ENCODE results near the gene NRP1.

NRP1 gene

DNA sequence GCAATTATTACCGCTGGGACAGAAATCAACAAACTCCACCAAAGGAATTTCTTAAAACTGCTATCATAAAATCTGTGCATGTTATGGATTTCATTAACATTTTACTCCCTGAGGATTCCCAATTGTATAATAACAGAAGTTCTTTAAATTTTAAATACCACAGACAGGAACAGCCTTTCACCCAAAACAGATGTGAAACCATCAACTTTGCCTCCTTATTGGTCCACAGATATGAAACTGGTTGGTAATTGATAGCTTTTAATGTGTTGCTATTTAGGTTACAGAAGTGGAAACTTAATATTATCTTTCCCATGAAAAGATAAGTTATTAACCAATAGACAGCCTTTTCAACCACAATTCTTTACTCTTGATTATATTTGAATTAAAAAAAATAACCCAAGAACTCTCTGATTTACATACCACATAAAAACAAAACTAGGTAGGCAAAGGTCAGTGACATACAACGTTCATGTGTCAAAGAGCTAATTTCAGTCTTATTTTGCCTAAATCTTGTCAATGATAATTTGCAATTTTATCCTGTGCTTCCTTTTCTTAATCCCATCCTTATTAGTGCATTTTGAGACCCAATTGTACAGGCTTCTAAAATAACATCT, 90.0 kb downstream of the NRP1 start:
- peak overlapping the region; percentile 68 for H3K4me2 ChIP-seq
- H3K9ac ChIP-seq: no peak overlapping the region
- TF ChIP-seq Cebpa-rat (IDR thresholded peaks at IDR 0.05): no peak
- H3K9me3 ChIP-seq: no peaks in the 10 kb centered on the region; the same call in 1 of the 2 replicates
- no peaks in the 10 kb centered on the region for H4K20me1 ChIP-seq
- H3K27me3 ChIP-seq: no peaks in the 10 kb centered on the region
- H3K36me3 ChIP-seq: no peaks in the 10 kb centered on the region
- no peak overlapping the region for H3K27ac ChIP-seq
- H3K4me3 ChIP-seq: no peak overlapping the region
- H3K4me1 ChIP-seq: peaks cover 84% of the 10 kb centered on the region

- Histone ChIP-seq H3K36me3 (no peaks in the 10 kb centered on the region), H4K20me1 (no peaks in the 10 kb centered on the region), H3K4me2 (peak overlapping the region; percentile 73), H3K27me3 (no peaks in the 10 kb centered on the region), H3K4me1 (peaks cover 77% of the 10 kb centered on the region), H3K4me3 (no peak overlapping the region), H3K27ac (no peak overlapping the region), H3K9ac (no peak overlapping the region), H3K9me3 (no peaks in the 10 kb centered on the region; the same call in 1 of the 2 replicates)
- no peak for TF ChIP-seq Cebpa-rat (IDR thresholded peaks at IDR 0.05)
These were observed 90.8 kb downstream of the NRP1 start for GRCh38 chr10:33243703-33244102.

GRCh38 chr10:33242931-33243330, 91.5 kb downstream of the NRP1 start:
- H3K4me1 ChIP-seq: peaks cover 69% of the 10 kb centered on the region
- no peaks in the 10 kb centered on the region for H4K20me1 ChIP-seq
- H3K4me2 ChIP-seq: peak overlapping the region; percentile 73
- H3K27ac ChIP-seq: no peak overlapping the region
- no peak for TF ChIP-seq Cebpa-rat (IDR thresholded peaks at IDR 0.05)
- H3K9me3 ChIP-seq: no peaks in the 10 kb centered on the region; the same call in 1 of the 2 replicates
- H3K27me3 ChIP-seq: no peaks in the 10 kb centered on the region
- no peak overlapping the region for H3K9ac ChIP-seq
- H3K4me3 ChIP-seq: no peak overlapping the region
- no peaks in the 10 kb centered on the region for H3K36me3 ChIP-seq

DNA sequence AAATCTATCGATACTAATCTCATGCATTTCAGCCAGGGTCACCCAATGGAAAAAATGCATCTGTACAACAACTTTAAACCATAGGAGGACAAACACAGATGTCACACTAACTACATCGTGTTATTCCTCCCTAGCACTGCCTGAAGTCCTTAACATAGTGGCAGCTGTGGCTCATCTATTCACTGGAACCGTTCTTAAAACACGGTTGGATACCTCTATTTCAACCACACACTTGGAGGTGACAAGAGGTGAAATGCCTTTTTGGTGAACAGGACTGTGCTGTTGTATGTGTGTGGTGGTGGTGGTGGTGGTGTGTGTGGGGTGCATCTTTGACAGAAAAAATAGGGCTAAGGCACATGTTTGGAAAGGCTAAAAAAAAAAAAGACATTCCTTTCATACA, 93.1 kb downstream of the NRP1 start:
- H3K27me3 ChIP-seq: no peaks in the 10 kb centered on the region
- H3K4me3 ChIP-seq: no peak overlapping the region
- no peaks in the 10 kb centered on the region for H3K36me3 ChIP-seq
- H3K9ac ChIP-seq: no peak overlapping the region
- no peaks in the 10 kb centered on the region for H4K20me1 ChIP-seq
- no peak for TF ChIP-seq Cebpa-rat (IDR thresholded peaks at IDR 0.05)
- no peak overlapping the region for H3K27ac ChIP-seq
- peak overlapping the region; percentile 72 for H3K4me2 ChIP-seq
- no peaks in the 10 kb centered on the region for H3K9me3 ChIP-seq
- H3K4me1 ChIP-seq: peaks cover 59% of the 10 kb centered on the region

GRCh38 chr10:33240931-33241330, 93.5 kb downstream of the NRP1 start:
- Histone ChIP-seq H3K36me3 (no peaks in the 10 kb centered on the region), H3K4me3 (no peak overlapping the region), H4K20me1 (no peaks in the 10 kb centered on the region), H3K4me1 (peaks cover 59% of the 10 kb centered on the region), H3K27ac (peak overlapping the region; percentile 42; the same call in 1 of the 2 replicates), H3K9me3 (no peaks in the 10 kb centered on the region), H3K9ac (peak overlapping the region; percentile 17; the same call in 1 of the 2 replicates), H3K4me2 (peak overlapping the region; percentile 72), H3K27me3 (no peaks in the 10 kb centered on the region)
- TF ChIP-seq Cebpa-rat (IDR thresholded peaks at IDR 0.05): no peak

- Histone ChIP-seq H4K20me1 (no peaks in the 10 kb centered on the region), H3K9ac (peak overlapping the region; percentile 17; the same call in 1 of the 2 replicates), H3K27ac (peak overlapping the region; percentile 42; the same call in 1 of the 2 replicates), H3K4me3 (no peak overlapping the region), H3K4me1 (peaks cover 55% of the 10 kb centered on the region), H3K9me3 (no peaks in the 10 kb centered on the region), H3K36me3 (no peaks in the 10 kb centered on the region), H3K27me3 (no peaks in the 10 kb centered on the region), H3K4me2 (peak overlapping the region; percentile 72)
- no peak for TF ChIP-seq Cebpa-rat (IDR thresholded peaks at IDR 0.05)
These were observed 94.2 kb downstream of the NRP1 start for GRCh38 chr10:33240258-33240657.

DNA sequence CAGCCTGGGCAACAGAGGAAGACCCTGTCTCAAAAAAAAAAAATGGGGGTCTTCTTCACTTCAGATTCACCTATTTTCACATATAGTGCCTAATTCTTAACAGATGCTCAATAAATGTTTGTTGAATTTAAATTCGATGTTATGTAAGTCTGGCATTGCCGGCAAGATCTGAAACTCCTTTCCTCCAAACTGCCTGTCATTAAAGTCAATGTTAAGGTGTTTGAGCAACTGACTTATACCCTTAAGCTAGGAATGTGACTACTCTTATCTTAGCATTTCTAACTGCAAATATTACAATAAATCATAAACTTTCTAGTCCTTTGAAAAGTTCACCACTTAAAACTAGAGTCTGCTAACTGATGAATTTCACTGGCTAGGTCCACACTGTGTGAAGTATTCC, 95.2 kb downstream of the NRP1 start:
- Histone ChIP-seq H3K4me1 (peaks cover 45% of the 10 kb centered on the region), H3K4me2 (no peak overlapping the region), H3K27ac (no peak overlapping the region), H3K27me3 (no peaks in the 10 kb centered on the region), H3K9ac (no peak overlapping the region), H3K4me3 (no peak overlapping the region), H4K20me1 (no peaks in the 10 kb centered on the region), H3K9me3 (no peaks in the 10 kb centered on the region), H3K36me3 (no peaks in the 10 kb centered on the region)
- no peak for TF ChIP-seq Cebpa-rat (IDR thresholded peaks at IDR 0.05)

GRCh38 chr10:33238643-33239042, 95.8 kb downstream of the NRP1 start:
- Histone ChIP-seq H3K9ac (no peak overlapping the region), H4K20me1 (no peaks in the 10 kb centered on the region), H3K9me3 (no peaks in the 10 kb centered on the region), H3K4me3 (no peak overlapping the region), H3K4me2 (no peak overlapping the region), H3K27me3 (no peaks in the 10 kb centered on the region), H3K27ac (no peak overlapping the region), H3K36me3 (no peaks in the 10 kb centered on the region), H3K4me1 (peaks cover 39% of the 10 kb centered on the region)
- TF ChIP-seq Cebpa-rat (IDR thresholded peaks at IDR 0.05): no peak

- Histone ChIP-seq H3K4me2 (no peak overlapping the region), H3K9ac (no peak overlapping the region), H3K36me3 (no peaks in the 10 kb centered on the region), H4K20me1 (no peaks in the 10 kb centered on the region), H3K9me3 (no peaks in the 10 kb centered on the region), H3K4me1 (peaks cover 32% of the 10 kb centered on the region), H3K27me3 (no peaks in the 10 kb centered on the region), H3K4me3 (no peak overlapping the region), H3K27ac (no peak overlapping the region)
- TF ChIP-seq Cebpa-rat (IDR thresholded peaks at IDR 0.05): no peak
These were observed 96.5 kb downstream of the NRP1 start for GRCh38 chr10:33237736-33238624.

GRCh38 chr10:33236916-33237315, 97.6 kb downstream of the NRP1 start:
- H3K4me3 ChIP-seq: no peak overlapping the region
- H3K9me3 ChIP-seq: no peaks in the 10 kb centered on the region
- H3K9ac ChIP-seq: no peak overlapping the region
- H3K36me3 ChIP-seq: no peaks in the 10 kb centered on the region
- no peaks in the 10 kb centered on the region for H3K27me3 ChIP-seq
- no peak overlapping the region for H3K27ac ChIP-seq
- H3K4me1 ChIP-seq: peaks cover 21% of the 10 kb centered on the region
- no peak for TF ChIP-seq Cebpa-rat (IDR thresholded peaks at IDR 0.05)
- H3K4me2 ChIP-seq: no peak overlapping the region
- H4K20me1 ChIP-seq: no peaks in the 10 kb centered on the region
